H1 (cell line): Measurements from ENCODE around the gene IQCN. TPM values are rescaled to one million over a fixed set of nuclear protein-coding genes. Genes with fewer than 3 reads are reported as not detected.

Source experiments
- ATF2 ChIP-seq: IDR thresholded peaks from 2 replicates; pipeline ENCODE4 v1.6.1; 2012; ENCODE audit warnings: low read length, inconsistent platforms
- CBX5 ChIP-seq: fragments of 300-800, 300-1000 bp; sonication (generic); IDR thresholded peaks from 2 replicates; pipeline ENCODE4 v1.7.1; 2016; ENCODE audit warnings: antibody characterized with exemption, low read length, low read depth
- CEBPB ChIP-seq: IDR thresholded peaks from 2 replicates; pipeline ENCODE4 v1.6.1; 2012; ENCODE audit warnings: low read depth, low read length
- CHD2 ChIP-seq: IDR thresholded peaks from 2 replicates; pipeline ENCODE4 v1.6.1; 2012; ENCODE audit warnings: low read length, improper control_type of control experiment
- CTCF ChIP-seq, 3 experiments: IDR thresholded peaks; 1 replicate in 2 of 3; 2 replicates in 1 of 3; pipeline versions ENCODE4 v1.5.1 to v1.6.1; 2011; ENCODE audit warnings: low read length in 3 of 3, mild to moderate bottlenecking in 3 of 3, inconsistent platforms in 2 of 3, low read depth in 1 of 3, moderate library complexity in 1 of 3; ENCODE audit not compliant: insufficient read depth in 1 of 3; ENCODE audit errors: control extremely low read depth in 1 of 3
- EGR1 ChIP-seq: IDR thresholded peaks from 2 replicates; pipeline ENCODE4 v1.6.1; 2011; ENCODE audit warnings: low read depth, low read length, borderline replicate concordance
- KDM1A ChIP-seq: fragments of 200-600, 300-600 bp; sonication (generic); IDR thresholded peaks from 2 replicates; pipeline ENCODE4 v1.7.1; 2016; ENCODE audit warnings: mild to moderate bottlenecking, low read length, borderline replicate concordance
- polyA plus RNA-seq, 7 experiments: library from polyadenylated mRNA; depleted of rRNA in 3 of 7; stranded (reverse) in 5 of 7; unstranded in 2 of 7; fragments of >200 nt in 5 of 7; fragments of 200-250 nt in 2 of 7; gene quantifications; 1 replicate in 5 of 7; 2 replicates in 1 of 7; 4 replicates in 1 of 7; pipeline versions ENCODE4 v1.2.1 to v1.2.3, GENCODE V29; 2011 to 2013; ENCODE audit warnings: missing spikeins in 2 of 7, mixed read lengths in 2 of 7
- total RNA-seq: library from RNA; stranded (reverse); fragmentation: NEBNext Ultra II Directional; extraction: Animal tissue kit (Norgen Biotek cat#: 25700); gene quantifications from 2 replicates; pipeline ENCODE4 v1.2.1, GENCODE V29; 2021

IQCN gene
- total and polyA plus RNA-seq, 2 of the 8 experiments (the other 6 are each of a cell fraction or from before 2014, with no cell fraction given) = 0.36 to 1.0 TPM

GRCh38 chr19:18251587-18252369, 22.5 kb downstream of the IQCN start (continued):
- TF ChIP-seq EGR1 (no peak), CBX5 (no peak), CHD2 (0 out of 2 replicates have a peak, but pooled peaks have one; percentile 26), CEBPB (no peak), KDM1A (peak; percentile 37; the same call in 1 of the 2 replicates), ATF2 (peak; percentile 40; the same call in 1 of the 2 replicates), CTCF (IDR thresholded peaks at IDR 0.05; ENCODE audit: control extremely low read depth in 1 of 3, insufficient read depth in 1 of 3, low read depth in 1 of 3, low read length in 3 of 3) (peak; percentile 86 to 96 (median 93))
- TF ChIP-seq, all 59 proteins: peak for 6
